ENCODE data around the gene MICALL2.

DNA sequence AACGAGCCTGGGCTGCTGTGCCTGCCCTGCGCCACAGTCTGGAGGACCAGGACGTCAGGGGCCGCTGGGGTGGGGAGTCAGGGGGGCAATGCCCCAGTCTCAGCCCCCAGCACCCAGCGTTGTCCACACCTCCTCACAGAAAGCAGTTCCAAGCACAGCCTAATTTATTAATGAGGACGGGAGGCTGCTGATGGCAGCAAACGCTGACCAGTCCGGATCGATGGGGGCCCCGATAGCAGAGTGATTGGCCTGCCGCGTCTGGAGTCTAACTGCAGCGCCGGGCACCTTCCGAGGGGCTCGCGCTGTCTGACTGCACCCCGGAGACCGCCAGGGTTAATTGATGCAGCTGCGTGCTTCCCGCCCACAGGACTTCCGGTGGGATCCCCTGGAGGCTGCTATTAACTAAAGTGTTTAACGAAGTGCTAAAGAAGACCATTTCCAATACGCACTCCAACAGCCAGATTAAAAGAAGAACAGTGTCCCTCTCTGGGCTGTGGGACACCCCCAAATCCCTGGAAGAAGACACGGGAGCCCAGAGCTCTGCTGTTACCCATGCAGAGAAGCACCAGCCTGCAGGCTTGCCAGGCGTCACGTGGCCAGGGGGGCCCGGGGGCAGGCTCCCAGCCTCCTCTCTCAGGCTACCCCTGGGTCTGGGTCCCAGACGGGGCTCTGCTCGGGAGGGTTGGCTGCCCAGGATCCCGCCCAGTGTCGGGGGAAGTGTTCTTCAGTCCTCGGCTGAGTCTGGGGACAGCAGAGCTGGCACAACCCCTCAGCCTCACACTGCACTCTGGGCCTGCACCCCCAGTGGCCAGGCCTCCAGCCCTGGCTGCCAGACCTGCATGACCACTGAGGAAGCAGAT, 63.8 kb downstream of the MICALL2 start:
- TF ChIP-seq, protein P1, sequence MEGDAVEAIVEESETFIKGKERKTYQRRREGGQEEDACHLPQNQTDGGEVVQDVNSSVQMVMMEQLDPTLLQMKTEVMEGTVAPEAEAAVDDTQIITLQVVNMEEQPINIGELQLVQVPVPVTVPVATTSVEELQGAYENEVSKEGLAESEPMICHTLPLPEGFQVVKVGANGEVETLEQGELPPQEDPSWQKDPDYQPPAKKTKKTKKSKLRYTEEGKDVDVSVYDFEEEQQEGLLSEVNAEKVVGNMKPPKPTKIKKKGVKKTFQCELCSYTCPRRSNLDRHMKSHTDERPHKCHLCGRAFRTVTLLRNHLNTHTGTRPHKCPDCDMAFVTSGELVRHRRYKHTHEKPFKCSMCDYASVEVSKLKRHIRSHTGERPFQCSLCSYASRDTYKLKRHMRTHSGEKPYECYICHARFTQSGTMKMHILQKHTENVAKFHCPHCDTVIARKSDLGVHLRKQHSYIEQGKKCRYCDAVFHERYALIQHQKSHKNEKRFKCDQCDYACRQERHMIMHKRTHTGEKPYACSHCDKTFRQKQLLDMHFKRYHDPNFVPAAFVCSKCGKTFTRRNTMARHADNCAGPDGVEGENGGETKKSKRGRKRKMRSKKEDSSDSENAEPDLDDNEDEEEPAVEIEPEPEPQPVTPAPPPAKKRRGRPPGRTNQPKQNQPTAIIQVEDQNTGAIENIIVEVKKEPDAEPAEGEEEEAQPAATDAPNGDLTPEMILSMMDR (conservative IDR thresholded peaks at IDR 0.05; ENCODE audit: low read length): no peak
- TF ChIP-seq EZH2phosphoT487 (IDR thresholded peaks at IDR 0.05; ENCODE audit: borderline replicate concordance): no peak
